Measurements from ENCODE around the gene AACS.
"Not testable (repeated sequence)": the region's sequence is repeated elsewhere in the genome, so short reads cannot be mapped to it uniquely, and the experiment has no call there.

The AACS gene

GRCh38 chr12:125061229-125061628 is 4.0 kb upstream of the AACS start:
- DNase-seq = no peak

- DNase-seq = not testable (repeated sequence)
Observed at GRCh38 chr12:125063522-125063921, 1.7 kb upstream of the AACS start.

- no peak for DNase-seq
Observed at GRCh38 chr12:125064492-125064891, 743 bp upstream of the AACS start.

- no peak for DNase-seq
Observed at GRCh38 chr12:125065919-125066570, 810 bp downstream of the AACS start.

- DNase-seq = no peak
Observed at GRCh38 chr12:125068391-125068790, 3.2 kb downstream of the AACS start.

GRCh38 chr12:125069616-125070015 is 4.4 kb downstream of the AACS start:
- no peak for DNase-seq

GRCh38 chr12:125070112-125070511 is 4.9 kb downstream of the AACS start:
- DNase-seq = no peak

GRCh38 chr12:125070661-125071390 is 5.6 kb downstream of the AACS start:
- DNase-seq = no peak

- DNase-seq = no peak
Observed at GRCh38 chr12:125071456-125071855, 6.2 kb downstream of the AACS start.

- no peak for DNase-seq
Observed at GRCh38 chr12:125072496-125072895, 7.3 kb downstream of the AACS start.

GRCh38 chr12:125074294-125074693 is 9.1 kb downstream of the AACS start:
- not testable (repeated sequence) for DNase-seq

- no peak for DNase-seq
Observed at GRCh38 chr12:125076103-125076502, 10.9 kb downstream of the AACS start.

GRCh38 chr12:125079084-125079483 is 13.8 kb downstream of the AACS start:
- no peak for DNase-seq

GRCh38 chr12:125079648-125080645 is 14.7 kb downstream of the AACS start:
- DNase-seq = no peak

- no peak for DNase-seq
Observed at GRCh38 chr12:125081427-125081826, 16.2 kb downstream of the AACS start.

GRCh38 chr12:125083072-125083471 is 17.8 kb downstream of the AACS start:
- DNase-seq = no peak

- DNase-seq = not testable (repeated sequence)
Observed at GRCh38 chr12:125088199-125088598, 23.0 kb downstream of the AACS start.

- DNase-seq = no peak
Observed at GRCh38 chr12:125089083-125089482, 23.8 kb downstream of the AACS start.

GRCh38 chr12:125089626-125090025 is 24.4 kb downstream of the AACS start:
- DNase-seq = no peak

GRCh38 chr12:125090437-125090836 is 25.2 kb downstream of the AACS start:
- DNase-seq = no peak

- DNase-seq = no peak
Observed at GRCh38 chr12:125091401-125091800, 26.2 kb downstream of the AACS start.

GRCh38 chr12:125092108-125092871 is 27.1 kb downstream of the AACS start:
- no peak for DNase-seq

Measured in stimulated activated CD4-positive, alpha-beta T cell treated with anti-CD3 and anti-CD28 coated beads, Interleukin-15, amount 100 ng/mL, for 24 hours (primary cell).